HEK293T (cell line): ENCODE measurements around the gene SLC1A1.

ENCODE experiments used
- FOXA1 ChIP-seq: fragments of 450-650 bp; IDR thresholded peaks from 2 replicates; pipeline ENCODE4 v1.6.1; 2016; ENCODE audit warnings: mild to moderate bottlenecking
- SP1 ChIP-seq: fragments of 450-650 bp; IDR thresholded peaks from 2 replicates; pipeline ENCODE4 v1.6.1; 2017
- SUZ12 ChIP-seq: fragments of 450-650 bp; IDR thresholded peaks from 2 replicates; pipeline ENCODE4 v1.6.1; 2016; ENCODE audit warnings: mild to moderate bottlenecking

GRCh38 chr9:4489919-4490704, at the start of gene SLC1A1:
- TF ChIP-seq FOXA1, result no peak
- no peak for TF ChIP-seq SUZ12
- no peak for TF ChIP-seq SP1
